Measurements from ENCODE around the gene CEP162.

DNA sequence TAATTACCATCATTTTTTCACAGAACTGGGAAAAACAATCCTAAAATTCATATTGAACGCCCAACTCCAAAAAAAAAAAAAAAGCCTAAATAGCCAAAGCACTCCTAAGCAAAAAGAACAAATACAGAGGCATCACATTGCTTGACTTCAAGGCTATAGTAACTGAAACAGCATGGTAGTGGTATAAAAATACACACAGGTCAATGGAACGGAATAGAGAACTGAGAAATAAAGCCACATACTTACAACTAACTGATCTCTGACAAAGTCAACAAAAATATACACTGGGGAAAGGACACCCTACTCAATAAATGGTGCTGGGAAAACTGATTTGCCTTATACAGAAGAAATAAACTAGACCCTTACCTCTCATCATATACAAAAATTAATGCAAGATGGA, 104.3 kb downstream of the CEP162 start:
- TF ChIP-seq, protein P1, sequence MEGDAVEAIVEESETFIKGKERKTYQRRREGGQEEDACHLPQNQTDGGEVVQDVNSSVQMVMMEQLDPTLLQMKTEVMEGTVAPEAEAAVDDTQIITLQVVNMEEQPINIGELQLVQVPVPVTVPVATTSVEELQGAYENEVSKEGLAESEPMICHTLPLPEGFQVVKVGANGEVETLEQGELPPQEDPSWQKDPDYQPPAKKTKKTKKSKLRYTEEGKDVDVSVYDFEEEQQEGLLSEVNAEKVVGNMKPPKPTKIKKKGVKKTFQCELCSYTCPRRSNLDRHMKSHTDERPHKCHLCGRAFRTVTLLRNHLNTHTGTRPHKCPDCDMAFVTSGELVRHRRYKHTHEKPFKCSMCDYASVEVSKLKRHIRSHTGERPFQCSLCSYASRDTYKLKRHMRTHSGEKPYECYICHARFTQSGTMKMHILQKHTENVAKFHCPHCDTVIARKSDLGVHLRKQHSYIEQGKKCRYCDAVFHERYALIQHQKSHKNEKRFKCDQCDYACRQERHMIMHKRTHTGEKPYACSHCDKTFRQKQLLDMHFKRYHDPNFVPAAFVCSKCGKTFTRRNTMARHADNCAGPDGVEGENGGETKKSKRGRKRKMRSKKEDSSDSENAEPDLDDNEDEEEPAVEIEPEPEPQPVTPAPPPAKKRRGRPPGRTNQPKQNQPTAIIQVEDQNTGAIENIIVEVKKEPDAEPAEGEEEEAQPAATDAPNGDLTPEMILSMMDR (conservative IDR thresholded peaks at IDR 0.05 in 1 of 2, IDR thresholded peaks at IDR 0.05 in 1 of 2; ENCODE audit: low read depth in 1 of 2, low read length in 2 of 2): no peak
- no peak for TF ChIP-seq EZH2 (IDR thresholded peaks at IDR 0.05; ENCODE audit: low read length, missing control alignments)

All from fibroblast of lung (primary cell).